Measurements from ENCODE around the gene INSRR. TPM values are rescaled to one million over a fixed set of nuclear protein-coding genes. Genes with fewer than 3 reads are reported as not detected.

INSRR gene
- total and polyA plus RNA-seq, 9 of the 15 experiments (the other 6 are each of a cell fraction or from before 2014, with no cell fraction given), result 0.03 to 0.18 (median 0.06) TPM; not detected in 3

GRCh38 chr1:156882543-156882942, 23.6 kb upstream of the INSRR start (continued):
- TF ChIP-seq AFF1 (IDR thresholded peaks at IDR 0.05; ENCODE audit: low read depth in 1 of 2, partially characterized antibody in 2 of 2) (peak in 1 of 2 experiments; percentile 68), RBM15 (IDR thresholded peaks at IDR 0.05; ENCODE audit: insufficient read depth, low read length) (no peak), PRDM10 (IDR thresholded peaks at IDR 0.05; ENCODE audit: partially characterized antibody) (no peak), IRF2 (CRISPR knock-in tag; IDR thresholded peaks at IDR 0.05) (no peak), MTA2 (IDR thresholded peaks at IDR 0.05; ENCODE audit: low read depth) (peak; percentile 46; the same call in 1 of the 2 replicates), TCF7L2 (IDR thresholded peaks at IDR 0.05; ENCODE audit: low read depth, low read length) (no peak), TBL1XR1 (IDR thresholded peaks at IDR 0.05; ENCODE audit: low read length in 2 of 2) (peak in 1 of 2 experiments; percentile 23; a peak in 1 of 4 replicates), ZNF589 (CRISPR knock-in tag; IDR thresholded peaks at IDR 0.05; ENCODE audit: low read depth) (0 out of 2 replicates have a peak, but pooled peaks have one; percentile 18), ZNF41 (CRISPR knock-in tag; conservative IDR thresholded peaks at IDR 0.05) (no peak), BACH1 (tag; IDR thresholded peaks at IDR 0.05) (no peak), NFE2 (IDR thresholded peaks at IDR 0.05; ENCODE audit: low read depth) (no peak), ZNF57 (CRISPR knock-in tag; IDR thresholded peaks at IDR 0.05) (no peak), TEAD4 (IDR thresholded peaks at IDR 0.05; ENCODE audit: low read length) (peak; percentile 24; the same call in 1 of the 2 replicates), TEAD4 (CRISPR knock-in tag; IDR thresholded peaks at IDR 0.05; ENCODE audit: borderline replicate concordance) (no peak), GTF2A2 (tag; IDR thresholded peaks at IDR 0.05) (no peak)
- TF ChIP-seq, protein P1, sequence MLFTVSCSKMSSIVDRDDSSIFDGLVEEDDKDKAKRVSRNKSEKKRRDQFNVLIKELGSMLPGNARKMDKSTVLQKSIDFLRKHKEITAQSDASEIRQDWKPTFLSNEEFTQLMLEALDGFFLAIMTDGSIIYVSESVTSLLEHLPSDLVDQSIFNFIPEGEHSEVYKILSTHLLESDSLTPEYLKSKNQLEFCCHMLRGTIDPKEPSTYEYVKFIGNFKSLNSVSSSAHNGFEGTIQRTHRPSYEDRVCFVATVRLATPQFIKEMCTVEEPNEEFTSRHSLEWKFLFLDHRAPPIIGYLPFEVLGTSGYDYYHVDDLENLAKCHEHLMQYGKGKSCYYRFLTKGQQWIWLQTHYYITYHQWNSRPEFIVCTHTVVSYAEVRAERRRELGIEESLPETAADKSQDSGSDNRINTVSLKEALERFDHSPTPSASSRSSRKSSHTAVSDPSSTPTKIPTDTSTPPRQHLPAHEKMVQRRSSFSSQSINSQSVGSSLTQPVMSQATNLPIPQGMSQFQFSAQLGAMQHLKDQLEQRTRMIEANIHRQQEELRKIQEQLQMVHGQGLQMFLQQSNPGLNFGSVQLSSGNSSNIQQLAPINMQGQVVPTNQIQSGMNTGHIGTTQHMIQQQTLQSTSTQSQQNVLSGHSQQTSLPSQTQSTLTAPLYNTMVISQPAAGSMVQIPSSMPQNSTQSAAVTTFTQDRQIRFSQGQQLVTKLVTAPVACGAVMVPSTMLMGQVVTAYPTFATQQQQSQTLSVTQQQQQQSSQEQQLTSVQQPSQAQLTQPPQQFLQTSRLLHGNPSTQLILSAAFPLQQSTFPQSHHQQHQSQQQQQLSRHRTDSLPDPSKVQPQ (CRISPR knock-in tag; IDR thresholded peaks at IDR 0.05; ENCODE audit: borderline replicate concordance), result no peak
- TF ChIP-seq, protein P2, sequence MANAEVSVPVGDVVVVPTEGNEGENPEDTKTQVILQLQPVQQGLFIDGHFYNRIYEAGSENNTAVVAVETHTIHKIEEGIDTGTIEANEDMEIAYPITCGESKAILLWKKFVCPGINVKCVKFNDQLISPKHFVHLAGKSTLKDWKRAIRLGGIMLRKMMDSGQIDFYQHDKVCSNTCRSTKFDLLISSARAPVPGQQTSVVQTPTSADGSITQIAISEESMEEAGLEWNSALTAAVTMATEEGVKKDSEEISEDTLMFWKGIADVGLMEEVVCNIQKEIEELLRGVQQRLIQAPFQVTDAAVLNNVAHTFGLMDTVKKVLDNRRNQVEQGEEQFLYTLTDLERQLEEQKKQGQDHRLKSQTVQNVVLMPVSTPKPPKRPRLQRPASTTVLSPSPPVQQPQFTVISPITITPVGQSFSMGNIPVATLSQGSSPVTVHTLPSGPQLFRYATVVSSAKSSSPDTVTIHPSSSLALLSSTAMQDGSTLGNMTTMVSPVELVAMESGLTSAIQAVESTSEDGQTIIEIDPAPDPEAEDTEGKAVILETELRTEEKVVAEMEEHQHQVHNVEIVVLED (CRISPR knock-in tag; IDR thresholded peaks at IDR 0.05), result peak; percentile 23; the same call in 1 of the 2 replicates

Data from K562 (cell line).